Memory B cell (primary cell): ENCODE data around the gene MYEOV.

Experiments used
- ATAC-seq: fragments of 150-1000 bp; cut with Tn5 transposase; 2 replicates; pipeline ENCODE4 v1.10.0; 2021; ENCODE audit warnings: low read depth, mild to moderate bottlenecking, moderate library complexity
- DNase-seq, 2 donors: peaks; one replicate each; pipeline ENCODE4 v3.0.0; 2022; ENCODE audit warnings: low spot score in 2 of 2
- H3K27ac Mint-ChIP-seq: one replicate; pipeline ENCODE4 v1.8.0; 2022; ENCODE audit warnings: mild to moderate bottlenecking, moderate library complexity, mixed read lengths
- H3K27me3 Mint-ChIP-seq: one replicate; pipeline ENCODE4 v1.8.0; 2022; ENCODE audit warnings: mixed read lengths
- H3K36me3 Mint-ChIP-seq: one replicate; pipeline ENCODE4 v1.8.0; 2022; ENCODE audit warnings: mild to moderate bottlenecking, mixed read lengths
- H3K4me1 Mint-ChIP-seq: one replicate; pipeline ENCODE4 v1.8.0; 2022; ENCODE audit warnings: mixed read lengths
- H3K4me3 Mint-ChIP-seq: one replicate; pipeline ENCODE4 v1.8.0; 2022; ENCODE audit warnings: mild to moderate bottlenecking, moderate library complexity, mixed read lengths
- H3K9me3 Mint-ChIP-seq: one replicate; pipeline ENCODE4 v1.8.0; 2022; ENCODE audit warnings: mixed read lengths

The MYEOV gene

GRCh38 chr11:69286374-69287371 is 7.3 kb upstream of the MYEOV start:
- Mint-ChIP-seq H3K4me1 (peaks cover 6% of the 10 kb centered on the region), H3K27ac (no peak overlapping the region), H3K4me3 (no peak overlapping the region), H3K36me3 (no peaks in the 10 kb centered on the region), H3K9me3 (no peaks in the 10 kb centered on the region), H3K27me3 (peaks cover 12% of the 10 kb centered on the region)
- ATAC-seq (no peak), DNase-seq (no peak)

- no peaks in the 10 kb centered on the region for H3K36me3 Mint-ChIP-seq
- ATAC-seq (peak; percentile 78), DNase-seq (no peak)
- peaks cover 12% of the 10 kb centered on the region for H3K4me1 Mint-ChIP-seq
- H3K4me3 Mint-ChIP-seq = peak overlapping the region; percentile 60
- no peaks in the 10 kb centered on the region for H3K9me3 Mint-ChIP-seq
- H3K27ac Mint-ChIP-seq = no peak overlapping the region
- peaks cover 12% of the 10 kb centered on the region for H3K27me3 Mint-ChIP-seq
Measured at GRCh38 chr11:69287968-69288882, 5.7 kb upstream of the MYEOV start.

GRCh38 chr11:69288883-69289242 is 5.1 kb upstream of the MYEOV start:
- no peak for ATAC-seq
- Mint-ChIP-seq H3K27ac (no peak overlapping the region), H3K27me3 (peaks cover 9% of the 10 kb centered on the region), H3K36me3 (no peaks in the 10 kb centered on the region), H3K4me1 (peaks cover 12% of the 10 kb centered on the region), H3K4me3 (no peak overlapping the region), H3K9me3 (no peaks in the 10 kb centered on the region)
- no peak for DNase-seq

GRCh38 chr11:69290806-69291205 is 3.1 kb upstream of the MYEOV start:
- H3K36me3 Mint-ChIP-seq = no peaks in the 10 kb centered on the region
- no peaks in the 10 kb centered on the region for H3K9me3 Mint-ChIP-seq
- H3K27ac Mint-ChIP-seq = no peak overlapping the region
- ATAC-seq (no peak), DNase-seq (no peak)
- H3K27me3 Mint-ChIP-seq = peaks cover 3% of the 10 kb centered on the region
- no peak overlapping the region for H3K4me3 Mint-ChIP-seq
- H3K4me1 Mint-ChIP-seq = peaks cover 24% of the 10 kb centered on the region

GRCh38 chr11:69291459-69292110 is 2.4 kb upstream of the MYEOV start:
- no peak for ATAC-seq
- H3K36me3 Mint-ChIP-seq = no peaks in the 10 kb centered on the region

GRCh38 chr11:69292221-69292648 is 1.7 kb upstream of the MYEOV start:
- DNase-seq (peak; percentile 48 to 67), ATAC-seq (no peak)
- Mint-ChIP-seq H3K36me3 (no peaks in the 10 kb centered on the region), H3K4me3 (no peak overlapping the region), H3K4me1 (peaks cover 33% of the 10 kb centered on the region), H3K27ac (no peak overlapping the region), H3K27me3 (no peaks in the 10 kb centered on the region), H3K9me3 (no peaks in the 10 kb centered on the region)

More at GRCh38 chr11:69291459-69292110, 2.4 kb upstream of the MYEOV start:
- no peak for DNase-seq
- H3K9me3 Mint-ChIP-seq = no peaks in the 10 kb centered on the region
- H3K27me3 Mint-ChIP-seq = no peaks in the 10 kb centered on the region
- no peak overlapping the region for H3K27ac Mint-ChIP-seq
- peaks cover 29% of the 10 kb centered on the region for H3K4me1 Mint-ChIP-seq
- no peak overlapping the region for H3K4me3 Mint-ChIP-seq

- no peaks in the 10 kb centered on the region for H3K27me3 Mint-ChIP-seq
- DNase-seq (no peak), ATAC-seq (no peak)
- peaks cover 38% of the 10 kb centered on the region for H3K4me1 Mint-ChIP-seq
- no peak overlapping the region for H3K4me3 Mint-ChIP-seq
- H3K27ac Mint-ChIP-seq = no peak overlapping the region
- no peaks in the 10 kb centered on the region for H3K36me3 Mint-ChIP-seq
- H3K9me3 Mint-ChIP-seq = no peaks in the 10 kb centered on the region
Measured at GRCh38 chr11:69293087-69293486, 868 bp upstream of the MYEOV start.

GRCh38 chr11:69294571-69295078 is 670 bp downstream of the MYEOV start:
- Mint-ChIP-seq H3K4me1 (peaks cover 46% of the 10 kb centered on the region), H3K27ac (peak overlapping the region; percentile 92), H3K27me3 (no peaks in the 10 kb centered on the region), H3K36me3 (no peaks in the 10 kb centered on the region), H3K9me3 (no peaks in the 10 kb centered on the region), H3K4me3 (no peak overlapping the region)
- DNase-seq = no peak
- no peak for ATAC-seq

- no peaks in the 10 kb centered on the region for H3K27me3 Mint-ChIP-seq
- peak overlapping the region; percentile 92 for H3K27ac Mint-ChIP-seq
- peaks cover 47% of the 10 kb centered on the region for H3K4me1 Mint-ChIP-seq
- H3K36me3 Mint-ChIP-seq = no peaks in the 10 kb centered on the region
- ATAC-seq = no peak
- DNase-seq = no peak
- H3K9me3 Mint-ChIP-seq = no peaks in the 10 kb centered on the region
- no peak overlapping the region for H3K4me3 Mint-ChIP-seq
Measured at GRCh38 chr11:69295079-69295994, 1.4 kb downstream of the MYEOV start.

- Mint-ChIP-seq H3K27me3 (no peaks in the 10 kb centered on the region), H3K36me3 (no peaks in the 10 kb centered on the region), H3K9me3 (no peaks in the 10 kb centered on the region), H3K27ac (peak overlapping the region; percentile 92), H3K4me3 (peak overlapping the region; percentile 73), H3K4me1 (peaks cover 54% of the 10 kb centered on the region)
- no peak for ATAC-seq
- no peak for DNase-seq
Measured at GRCh38 chr11:69295995-69296889, 2.3 kb downstream of the MYEOV start.

GRCh38 chr11:69296890-69297786 is 3.2 kb downstream of the MYEOV start:
- no peaks in the 10 kb centered on the region for H3K36me3 Mint-ChIP-seq
- H3K27me3 Mint-ChIP-seq = no peaks in the 10 kb centered on the region
- H3K4me1 Mint-ChIP-seq = peaks cover 54% of the 10 kb centered on the region
- peak overlapping the region; percentile 92 for H3K27ac Mint-ChIP-seq
- peak overlapping the region; percentile 73 for H3K4me3 Mint-ChIP-seq
- DNase-seq = peak; percentile 68
- H3K9me3 Mint-ChIP-seq = no peaks in the 10 kb centered on the region
- peak; percentile 34 for ATAC-seq
